Panc1 (cell line): ENCODE measurements around the gene TSC22D1. TPM values are rescaled to one million over a fixed set of nuclear protein-coding genes. Genes with fewer than 3 reads are reported as not detected.

Experiments used
- ATAC-seq: fragments of 200-7000 bp; cut with Tn5 transposase; 2 replicates; pipeline ENCODE4 v1.9.1; 2020; ENCODE audit warnings: mild to moderate bottlenecking, moderate library complexity
- BruUV-seq: library from RNA; stranded (reverse); fragments of 400-500 nt; replicated peaks from 2 replicates; lab custom pipeline; 2021; lab: Mats Ljungman, UMichigan
- CTCF ChIA-PET: fragments of 300-600 bp; sonication (Branson Sonifier 250); formaldehyde crosslinking; loops from one replicate; lab custom pipeline; 2022; ENCODE audit warnings: antibody characterized with exemption; lab: Charles Lee
- POLR2A ChIA-PET: fragments of 300-600 bp; sonication (Branson Sonifier 250); formaldehyde crosslinking; loops from one replicate; lab custom pipeline; 2022; ENCODE audit warnings: antibody characterized with exemption; lab: Charles Lee
- DNase-seq: peaks from one replicate; pipeline ENCODE4 v3.0.0-alpha.2; 2010; ENCODE audit warnings: low read depth, low spot score
- H3K27ac ChIP-seq: 2 replicates; pipeline ENCODE4 v1.5.1; 2011; ENCODE audit warnings: mild to moderate bottlenecking, low read length, inconsistent platforms
- H3K27me3 ChIP-seq: fragments of 200-500 bp; sonication (Bioruptor generic); 2 replicates; pipeline ENCODE4 v1.6.0; 2014; ENCODE audit warnings: low read length, inconsistent platforms; ENCODE audit not compliant: control insufficient read depth, insufficient read depth
- H3K36me3 ChIP-seq: fragments of 200-500 bp; sonication (Bioruptor generic); 2 replicates; pipeline ENCODE4 v1.5.1; 2014; ENCODE audit warnings: inconsistent platforms, mild to moderate bottlenecking, low read length, moderate library complexity; ENCODE audit not compliant: control insufficient read depth, insufficient read depth
- H3K4me1 ChIP-seq: 2 replicates; pipeline ENCODE4 v1.5.1; 2011; ENCODE audit warnings: inconsistent platforms, mild to moderate bottlenecking, low read length, moderate library complexity; ENCODE audit not compliant: control insufficient read depth, insufficient read depth
- H3K4me3 ChIP-seq, 2 experiments: 2 replicates each; pipeline ENCODE4 v1.5.1; 2011 to 2012; ENCODE audit warnings: low read depth in 2 of 2, low read length in 2 of 2, mild to moderate bottlenecking in 2 of 2, inconsistent platforms in 1 of 2, moderate library complexity in 1 of 2
- H3K9me3 ChIP-seq: fragments of 200-500 bp; sonication (Bioruptor generic); 2 replicates; pipeline ENCODE4 v1.5.1; 2014; ENCODE audit warnings: low read depth, mild to moderate bottlenecking, inconsistent platforms, low read length, moderate library complexity; ENCODE audit not compliant: control insufficient read depth, insufficient read depth
- CTCF ChIP-seq: fragments of 450-650 bp; IDR thresholded peaks from 2 replicates; pipeline ENCODE4 v1.5.1; 2017; ENCODE audit warnings: mild to moderate bottlenecking
- POLR2AphosphoS5 ChIP-seq: IDR thresholded peaks from 2 replicates; pipeline ENCODE4 v1.6.1; 2012; ENCODE audit warnings: mild to moderate bottlenecking, low read depth, low read length, moderate library complexity
- SIN3A ChIP-seq: IDR thresholded peaks from 2 replicates; pipeline ENCODE4 v1.6.1; 2012; ENCODE audit warnings: low read depth, mild to moderate bottlenecking, low read length, moderate library complexity, borderline replicate concordance; ENCODE audit not compliant: insufficient read depth
- TCF7L2 ChIP-seq: IDR thresholded peaks from 2 replicates; pipeline ENCODE4 v1.6.1; 2011; ENCODE audit warnings: mild to moderate bottlenecking, low read depth, low read length, inconsistent platforms
- in situ Hi-C: cut with HindIII; loops from 2 replicates; pipeline ENCODE4 v1.10.0; 2016; ENCODE audit warnings: low sequenced_read_pairs, low pct_unique_long_range_greater_than_20kb
- intact Hi-C: fragments of 100-400 bp; cut with micrococcal nuclease; formaldehyde crosslinking; loops from one replicate; pipeline ENCODE4 v1.10.0; 2022; ENCODE audit not compliant: unreplicated experiment
- total RNA-seq: library from RNA; stranded (reverse); gene quantifications from one replicate; pipeline ENCODE4 v1.2.1, GENCODE V29; 2021; ENCODE audit not compliant: unreplicated experiment
- TF ChIP-seq, protein P1 (sequence below), 2 experiments: IDR thresholded peaks; 2 replicates each; pipeline ENCODE4 v1.6.1; 2011 to 2012; ENCODE audit warnings: low read depth in 2 of 2, control low read depth in 1 of 2, low read length in 1 of 2, mild to moderate bottlenecking in 1 of 2, moderate library complexity in 1 of 2; ENCODE audit not compliant: insufficient read depth in 1 of 2

Gene TSC22D1
- total RNA-seq, 1 experiment from 2014 or later = 31.8 TPM

- ChIA-PET POLR2A (no interaction called here), CTCF (no interaction called here)
- Histone ChIP-seq H3K27me3 (no peaks in the 10 kb centered on the region), H3K36me3 (no peaks in the 10 kb centered on the region), H3K27ac (no peak overlapping the region), H3K4me3 (no peak overlapping the region), H3K9me3 (no peaks in the 10 kb centered on the region), H3K4me1 (no peaks in the 10 kb centered on the region)
- in situ Hi-C loops (no loop called here), intact Hi-C loops (no loop called here)
- TF ChIP-seq CTCF (no peak), SIN3A (no peak), TCF7L2 (no peak), POLR2AphosphoS5 (no peak)
- TF ChIP-seq, protein P1, sequence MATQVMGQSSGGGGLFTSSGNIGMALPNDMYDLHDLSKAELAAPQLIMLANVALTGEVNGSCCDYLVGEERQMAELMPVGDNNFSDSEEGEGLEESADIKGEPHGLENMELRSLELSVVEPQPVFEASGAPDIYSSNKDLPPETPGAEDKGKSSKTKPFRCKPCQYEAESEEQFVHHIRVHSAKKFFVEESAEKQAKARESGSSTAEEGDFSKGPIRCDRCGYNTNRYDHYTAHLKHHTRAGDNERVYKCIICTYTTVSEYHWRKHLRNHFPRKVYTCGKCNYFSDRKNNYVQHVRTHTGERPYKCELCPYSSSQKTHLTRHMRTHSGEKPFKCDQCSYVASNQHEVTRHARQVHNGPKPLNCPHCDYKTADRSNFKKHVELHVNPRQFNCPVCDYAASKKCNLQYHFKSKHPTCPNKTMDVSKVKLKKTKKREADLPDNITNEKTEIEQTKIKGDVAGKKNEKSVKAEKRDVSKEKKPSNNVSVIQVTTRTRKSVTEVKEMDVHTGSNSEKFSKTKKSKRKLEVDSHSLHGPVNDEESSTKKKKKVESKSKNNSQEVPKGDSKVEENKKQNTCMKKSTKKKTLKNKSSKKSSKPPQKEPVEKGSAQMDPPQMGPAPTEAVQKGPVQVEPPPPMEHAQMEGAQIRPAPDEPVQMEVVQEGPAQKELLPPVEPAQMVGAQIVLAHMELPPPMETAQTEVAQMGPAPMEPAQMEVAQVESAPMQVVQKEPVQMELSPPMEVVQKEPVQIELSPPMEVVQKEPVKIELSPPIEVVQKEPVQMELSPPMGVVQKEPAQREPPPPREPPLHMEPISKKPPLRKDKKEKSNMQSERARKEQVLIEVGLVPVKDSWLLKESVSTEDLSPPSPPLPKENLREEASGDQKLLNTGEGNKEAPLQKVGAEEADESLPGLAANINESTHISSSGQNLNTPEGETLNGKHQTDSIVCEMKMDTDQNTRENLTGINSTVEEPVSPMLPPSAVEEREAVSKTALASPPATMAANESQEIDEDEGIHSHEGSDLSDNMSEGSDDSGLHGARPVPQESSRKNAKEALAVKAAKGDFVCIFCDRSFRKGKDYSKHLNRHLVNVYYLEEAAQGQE (IDR thresholded peaks at IDR 0.05; ENCODE audit: insufficient read depth in 1 of 2, low read depth in 2 of 2, low read length in 1 of 2) = no peak
- no TSS peak for BruUV-seq
- DNase-seq = no peak
- ATAC-seq = no peak
These were observed 35.2 kb downstream of the TSC22D1 start for GRCh38 chr13:44540761-44541434.

DNA sequence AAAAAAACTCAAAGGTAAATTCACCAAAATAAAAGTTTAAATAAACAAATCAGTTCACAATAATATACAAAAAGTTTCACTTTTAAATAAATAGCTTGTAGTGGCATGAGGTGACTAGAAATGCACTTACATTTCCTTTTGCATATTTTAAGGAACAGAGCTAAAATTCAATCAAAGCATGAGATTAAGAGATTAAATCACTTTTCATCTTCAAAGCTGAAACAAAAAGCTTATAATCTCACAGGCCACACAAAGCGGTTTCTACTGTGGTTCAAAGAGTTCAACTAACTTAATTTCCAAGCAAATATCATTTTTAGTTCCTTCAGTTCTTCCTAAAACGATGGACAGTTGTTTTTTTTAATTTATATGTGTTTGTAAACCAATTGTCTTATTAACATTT lies 38.9 kb downstream of the TSC22D1 start:
- POLR2A ChIA-PET = no interaction called here
- no peak overlapping the region for H3K27ac ChIP-seq
- TF ChIP-seq POLR2AphosphoS5 = no peak
- no peak for TF ChIP-seq CTCF
- TF ChIP-seq SIN3A = no peak
- TF ChIP-seq, protein P1 (IDR thresholded peaks at IDR 0.05; ENCODE audit: insufficient read depth in 1 of 2, low read depth in 2 of 2, low read length in 1 of 2) = no peak
- no peak for TF ChIP-seq TCF7L2
- in situ Hi-C loops = no loop called here
- no TSS peak for BruUV-seq
- ATAC-seq (no peak), DNase-seq (no peak)
- no peaks in the 10 kb centered on the region for H3K36me3 ChIP-seq
- H3K4me1 ChIP-seq = no peaks in the 10 kb centered on the region
- CTCF ChIA-PET = interaction anchor here (0.7 kb wide), 1 partner anchor 385 kb away, joined by 3 read pairs; no protein-coding TSS in a partner anchor
- H3K27me3 ChIP-seq = no peaks in the 10 kb centered on the region
- H3K9me3 ChIP-seq = no peaks in the 10 kb centered on the region
- H3K4me3 ChIP-seq = no peak overlapping the region
- intact Hi-C loops = no loop called here
